Mammary epithelial cell (primary cell): ENCODE data around the gene DBNDD1.

Experiments
- EZH2 ChIP-seq: IDR thresholded peaks from 2 replicates; pipeline ENCODE4 v1.6.1; 2012; ENCODE audit warnings: low read length, inconsistent platforms, borderline replicate concordance
- TF ChIP-seq, protein P1 (sequence below), 2 donors: IDR thresholded peaks in 1 of 2; conservative IDR thresholded peaks in 1 of 2; 2 replicates each; pipeline ENCODE4 v1.5.1; 2011 to 2012; ENCODE audit warnings: inconsistent platforms in 2 of 2, low read length in 2 of 2, mild to moderate bottlenecking in 2 of 2, control low read depth in 1 of 2, low read depth in 1 of 2; ENCODE audit not compliant: insufficient read depth in 1 of 2; ENCODE audit errors: extremely low read depth in 1 of 2

DNA sequence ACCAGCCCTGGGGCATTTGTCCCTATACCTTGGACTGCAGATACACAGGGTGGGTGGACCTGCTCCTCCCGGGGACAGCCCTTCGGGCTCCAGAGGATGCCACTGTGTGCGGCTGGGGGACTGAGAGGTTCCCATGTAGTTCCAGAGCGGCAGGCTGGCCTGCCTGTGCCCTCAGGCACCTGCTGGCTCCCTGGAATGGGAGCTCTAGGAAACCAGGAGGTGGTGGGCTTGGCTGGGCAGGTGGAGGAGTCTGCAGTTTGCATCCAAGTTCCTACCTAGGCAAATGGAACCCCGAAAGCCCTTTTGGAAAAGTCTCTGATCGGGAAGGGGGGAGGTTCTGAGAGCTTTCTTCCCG lies 982 bp downstream of the DBNDD1 start:
- TF ChIP-seq EZH2: no peak
- TF ChIP-seq, protein P1, sequence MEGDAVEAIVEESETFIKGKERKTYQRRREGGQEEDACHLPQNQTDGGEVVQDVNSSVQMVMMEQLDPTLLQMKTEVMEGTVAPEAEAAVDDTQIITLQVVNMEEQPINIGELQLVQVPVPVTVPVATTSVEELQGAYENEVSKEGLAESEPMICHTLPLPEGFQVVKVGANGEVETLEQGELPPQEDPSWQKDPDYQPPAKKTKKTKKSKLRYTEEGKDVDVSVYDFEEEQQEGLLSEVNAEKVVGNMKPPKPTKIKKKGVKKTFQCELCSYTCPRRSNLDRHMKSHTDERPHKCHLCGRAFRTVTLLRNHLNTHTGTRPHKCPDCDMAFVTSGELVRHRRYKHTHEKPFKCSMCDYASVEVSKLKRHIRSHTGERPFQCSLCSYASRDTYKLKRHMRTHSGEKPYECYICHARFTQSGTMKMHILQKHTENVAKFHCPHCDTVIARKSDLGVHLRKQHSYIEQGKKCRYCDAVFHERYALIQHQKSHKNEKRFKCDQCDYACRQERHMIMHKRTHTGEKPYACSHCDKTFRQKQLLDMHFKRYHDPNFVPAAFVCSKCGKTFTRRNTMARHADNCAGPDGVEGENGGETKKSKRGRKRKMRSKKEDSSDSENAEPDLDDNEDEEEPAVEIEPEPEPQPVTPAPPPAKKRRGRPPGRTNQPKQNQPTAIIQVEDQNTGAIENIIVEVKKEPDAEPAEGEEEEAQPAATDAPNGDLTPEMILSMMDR (conservative IDR thresholded peaks at IDR 0.05 in 1 of 2, IDR thresholded peaks at IDR 0.05 in 1 of 2; ENCODE audit: extremely low read depth in 1 of 2, insufficient read depth in 1 of 2, low read depth in 1 of 2, low read length in 2 of 2): no peak
